GM19043 (cell line): ENCODE data around the gene SEZ6L.
"Not testable (repeated sequence)": the region's sequence is repeated elsewhere in the genome, so short reads cannot be mapped to it uniquely, and the experiment has no call there.

Experiments used
- ATAC-seq: cut with Tn5 transposase; IDR thresholded peaks from one replicate; pipeline ENCODE4 v1.9.1; 2021; ENCODE audit warnings: low read depth; ENCODE audit not compliant: unreplicated experiment

The SEZ6L gene

DNA sequence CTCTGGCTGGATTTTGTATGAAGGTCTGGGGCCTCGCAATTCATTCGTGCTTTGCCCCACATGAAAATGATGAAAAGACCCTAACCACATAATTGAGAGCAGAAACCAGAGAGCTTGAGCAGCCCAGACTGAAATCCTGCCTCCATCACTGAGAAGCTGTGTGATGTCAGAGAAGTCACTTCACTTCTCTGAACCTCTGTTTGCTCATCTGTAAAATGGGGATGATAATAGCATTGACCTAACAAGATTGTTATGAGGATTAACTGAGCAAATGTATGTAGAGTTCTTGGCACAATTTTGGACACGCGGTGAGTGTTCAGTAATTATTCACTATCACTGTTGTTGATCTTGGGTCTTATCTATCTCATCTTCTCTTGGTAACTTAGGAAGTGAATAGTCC lies 203.6 kb downstream of the SEZ6L start:
- no peak for ATAC-seq

DNA sequence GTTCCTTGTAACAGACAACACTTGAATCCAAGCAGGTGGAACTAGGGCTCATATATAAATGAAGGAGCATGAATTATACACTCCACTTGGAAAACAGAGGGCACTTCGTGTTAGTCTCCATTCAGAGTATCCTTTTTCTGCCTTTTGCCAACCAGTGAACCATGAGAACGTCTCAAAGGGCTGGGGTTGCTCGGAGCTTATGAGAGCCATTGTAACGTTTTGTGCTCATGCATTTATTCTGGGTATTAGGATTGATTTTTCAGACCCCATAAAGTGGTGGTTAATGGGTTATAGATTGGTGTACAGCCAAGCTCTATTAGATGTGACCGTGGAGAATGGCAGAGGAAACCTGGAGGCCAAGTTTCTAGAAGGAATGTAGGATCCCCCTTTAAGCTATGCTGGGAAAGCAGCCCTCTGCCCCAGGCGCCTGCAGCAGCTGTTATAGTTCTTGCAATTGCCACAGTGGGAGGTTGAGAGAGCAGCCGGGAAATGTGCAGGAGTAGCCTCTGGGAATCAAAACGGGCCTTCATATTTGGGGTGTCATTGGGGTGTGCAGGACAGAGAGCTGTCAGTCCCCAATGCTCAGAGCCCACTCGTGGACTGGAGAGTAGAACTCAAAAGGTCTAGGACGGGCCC lies 205.2 kb downstream of the SEZ6L start:
- no peak for ATAC-seq

DNA sequence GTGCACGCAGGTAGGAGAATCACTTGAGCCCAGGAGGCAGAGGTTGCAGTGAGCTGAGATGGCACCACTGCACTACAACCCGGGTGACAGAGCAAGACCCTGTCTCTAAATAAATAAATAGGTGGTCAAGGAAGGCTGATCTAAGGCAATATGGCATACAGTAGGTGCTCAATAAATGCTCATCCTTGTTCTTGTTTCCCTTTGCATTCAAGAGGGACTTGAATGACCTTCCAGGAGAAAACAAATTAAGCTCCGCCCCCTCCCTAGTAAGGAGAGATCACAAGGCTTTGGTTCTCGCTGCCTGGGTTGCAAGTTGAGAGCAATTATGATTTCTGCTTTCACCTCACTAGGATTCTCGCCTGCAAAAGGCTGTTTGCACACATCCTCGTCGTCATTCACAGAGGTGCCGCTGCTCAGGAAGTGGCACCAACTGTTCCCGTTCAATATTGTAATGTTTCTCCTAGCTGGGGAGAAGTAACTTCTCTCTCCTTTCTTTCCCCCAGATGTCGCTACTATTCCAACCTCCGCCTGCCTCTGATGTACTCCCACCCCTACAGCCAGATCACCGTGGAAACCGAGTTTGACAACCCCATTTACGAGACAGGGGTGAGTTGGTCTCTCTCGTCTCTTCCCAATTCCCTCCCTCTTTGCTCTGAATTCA lies 208.0 kb downstream of the SEZ6L start:
- ATAC-seq: no peak

DNA sequence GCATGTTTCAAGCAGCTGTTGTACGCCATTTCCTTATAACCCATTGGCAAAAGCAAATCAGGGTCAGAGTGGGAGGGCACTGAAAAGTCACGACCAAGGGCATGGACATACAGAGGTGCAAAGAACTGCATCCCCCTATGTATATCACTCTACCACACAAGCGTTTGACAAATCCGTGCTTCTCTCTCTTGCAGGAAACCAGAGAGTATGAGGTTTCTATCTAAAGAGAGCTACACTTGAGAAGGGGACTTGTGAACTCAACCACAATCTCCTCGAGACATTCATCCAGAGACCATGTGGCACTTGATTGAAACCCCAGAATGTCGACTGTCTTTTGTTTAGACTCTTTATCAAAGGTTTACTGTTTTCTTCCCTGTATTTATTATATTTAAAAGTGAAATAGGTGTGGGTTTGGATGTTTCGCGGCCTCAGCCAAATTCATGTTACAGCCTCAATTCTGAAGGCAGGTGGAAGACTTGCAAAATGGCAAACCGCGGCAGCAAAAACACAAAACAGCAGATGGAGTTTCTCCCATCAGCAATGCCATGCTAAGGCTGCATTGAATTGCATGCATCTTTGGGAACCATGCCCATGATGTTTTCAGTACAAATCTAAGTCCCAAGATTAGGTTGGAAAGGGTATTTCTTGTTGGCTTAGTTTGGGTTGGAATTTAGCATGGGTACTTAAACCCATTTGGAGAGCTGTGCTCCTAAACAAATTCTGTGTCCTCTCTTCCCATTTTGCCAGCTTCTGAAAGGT lies 211.0 kb downstream of the SEZ6L start:
- ATAC-seq: no peak

DNA sequence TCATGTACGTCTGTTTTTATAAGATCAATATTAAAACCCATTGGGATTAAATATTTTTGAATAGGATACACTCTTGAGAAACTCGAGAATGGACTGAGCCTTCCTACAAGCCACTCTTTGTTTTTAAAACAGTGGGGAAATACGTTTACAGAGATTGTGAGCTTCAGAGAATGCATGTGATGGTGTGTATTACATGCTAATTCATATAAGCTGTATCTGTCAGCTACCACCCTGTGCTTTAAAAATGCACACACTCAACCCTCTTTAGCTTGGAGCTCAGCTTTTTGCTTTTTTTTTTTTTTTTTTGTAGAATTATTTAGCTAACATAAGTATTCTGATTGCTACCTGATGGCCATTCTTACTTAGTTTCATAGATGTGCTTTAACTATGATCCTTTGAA lies 213.5 kb downstream of the SEZ6L start:
- ATAC-seq: no peak

DNA sequence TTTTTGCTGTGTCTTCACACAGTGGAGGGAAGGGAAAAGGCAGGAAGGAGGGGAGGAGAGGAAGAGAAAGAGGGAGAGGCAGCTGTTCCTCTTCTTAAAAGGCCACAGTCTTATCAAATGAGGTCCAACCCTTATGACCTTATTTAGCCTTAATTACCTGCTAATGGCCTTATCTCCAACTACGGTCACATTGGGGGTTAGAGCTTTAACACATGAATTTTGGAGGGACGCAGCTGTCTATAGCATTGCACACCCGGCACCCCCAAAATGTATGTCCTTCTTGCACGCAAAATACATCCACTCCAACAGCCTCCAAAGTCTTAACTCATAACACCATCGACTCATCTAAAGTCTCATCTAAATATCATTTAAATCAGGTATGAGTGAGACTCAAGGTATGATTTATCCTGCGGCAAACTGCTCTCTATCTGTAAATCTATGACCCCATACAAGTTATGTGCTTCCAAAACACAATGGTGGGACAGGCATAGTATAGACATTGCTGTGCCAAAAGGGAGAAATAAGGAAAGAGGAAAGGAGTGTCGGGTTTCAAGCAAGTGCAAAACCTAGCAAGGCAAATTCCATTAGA lies 214.8 kb downstream of the SEZ6L start:
- ATAC-seq: no peak

DNA sequence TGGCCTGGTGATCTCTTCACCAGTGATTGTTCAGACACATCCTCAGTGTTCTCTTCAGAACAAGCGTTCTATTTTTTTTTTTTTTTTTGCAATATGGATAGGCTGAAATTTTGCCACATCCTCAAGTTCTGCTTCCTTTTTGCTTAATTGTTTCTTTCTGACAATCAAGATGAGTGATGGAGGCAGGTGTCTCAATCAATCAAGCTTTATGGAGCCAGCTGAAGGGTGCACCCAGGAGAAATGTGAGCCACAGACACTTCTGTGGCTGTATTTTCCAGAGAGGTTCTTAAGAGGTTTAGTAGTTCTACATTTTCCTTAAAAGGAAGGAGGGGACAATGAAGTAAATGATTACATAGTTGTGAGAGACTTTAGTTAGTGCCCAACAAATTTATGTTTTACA lies 215.9 kb downstream of the SEZ6L start:
- ATAC-seq: no peak

DNA sequence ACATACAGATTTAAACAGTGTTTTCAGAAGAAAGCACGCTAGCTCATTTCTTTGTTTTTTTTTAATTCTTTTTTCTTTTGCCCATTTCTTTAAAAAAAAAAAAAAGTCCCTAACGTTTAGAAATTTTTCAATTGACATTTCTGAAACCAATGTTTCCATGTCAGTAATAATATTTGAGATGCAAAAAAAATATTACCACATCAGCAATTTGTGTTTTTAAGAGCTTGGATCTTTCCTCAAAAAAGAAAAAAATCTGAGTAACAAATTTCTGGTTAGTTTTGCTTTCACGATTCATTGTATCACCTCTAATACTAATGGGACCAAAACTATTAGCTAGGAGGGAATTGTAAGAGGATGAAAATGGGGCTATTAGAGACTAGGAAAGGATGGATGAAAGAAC lies 219.9 kb downstream of the SEZ6L start:
- ATAC-seq: no peak

DNA sequence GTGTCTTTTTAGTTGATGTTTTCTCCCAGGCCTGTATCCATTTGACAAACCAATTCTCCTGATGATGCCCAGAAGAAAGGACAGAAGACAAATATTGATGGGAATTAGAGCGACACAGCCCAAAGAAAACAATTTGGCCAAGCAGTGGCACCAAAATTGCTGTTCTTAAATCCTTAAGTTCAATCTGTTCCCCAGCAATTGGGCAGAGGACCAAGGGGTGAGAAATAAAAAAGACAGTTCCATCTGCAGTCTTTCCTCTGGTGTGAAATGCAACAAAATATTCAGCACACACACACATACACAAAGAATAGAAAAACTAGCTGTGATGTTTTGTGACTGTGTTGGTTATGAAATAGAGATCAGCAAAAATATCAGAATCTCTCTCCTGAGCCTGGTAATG lies 221.8 kb downstream of the SEZ6L start:
- ATAC-seq: no peak

DNA sequence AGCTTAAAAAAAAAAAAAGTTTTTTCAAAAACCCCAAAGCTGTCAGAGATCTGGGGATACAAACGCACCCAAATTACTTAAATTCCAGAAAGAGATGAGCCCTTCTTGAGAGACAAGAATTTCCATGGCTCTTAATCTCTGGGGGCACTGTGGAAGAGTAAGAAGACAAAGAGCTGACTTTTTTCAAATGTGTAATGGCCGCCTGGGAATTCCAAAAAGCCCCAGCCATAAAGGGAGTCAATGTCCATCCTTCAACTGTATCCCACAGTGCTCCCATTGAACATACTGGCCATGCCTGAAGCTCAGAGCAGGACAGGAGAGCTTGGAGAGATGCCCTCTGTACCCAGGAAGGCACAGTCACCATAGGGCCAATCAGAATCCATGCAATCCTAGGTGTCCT lies 222.4 kb downstream of the SEZ6L start:
- ATAC-seq: no peak

DNA sequence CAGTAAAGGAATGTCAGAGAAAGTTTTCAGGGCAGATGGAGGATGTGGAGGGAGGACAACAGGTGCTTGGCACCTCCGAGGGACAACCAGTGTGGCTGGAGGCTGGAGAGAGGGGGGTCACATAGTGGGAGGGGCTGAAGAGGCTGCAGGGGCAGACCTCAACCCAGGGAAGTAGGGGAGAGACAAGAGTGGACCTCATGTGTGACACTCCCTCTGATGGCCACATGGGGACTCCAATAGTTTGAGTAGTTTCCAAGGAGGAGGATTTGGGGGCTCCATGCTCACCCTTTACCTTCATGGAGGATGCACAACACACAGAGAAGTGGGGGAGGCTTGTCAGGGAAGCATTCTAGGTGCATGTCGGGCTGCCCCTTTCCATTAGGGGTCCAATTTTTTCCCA lies 224.7 kb downstream of the SEZ6L start:
- ATAC-seq: no peak

DNA sequence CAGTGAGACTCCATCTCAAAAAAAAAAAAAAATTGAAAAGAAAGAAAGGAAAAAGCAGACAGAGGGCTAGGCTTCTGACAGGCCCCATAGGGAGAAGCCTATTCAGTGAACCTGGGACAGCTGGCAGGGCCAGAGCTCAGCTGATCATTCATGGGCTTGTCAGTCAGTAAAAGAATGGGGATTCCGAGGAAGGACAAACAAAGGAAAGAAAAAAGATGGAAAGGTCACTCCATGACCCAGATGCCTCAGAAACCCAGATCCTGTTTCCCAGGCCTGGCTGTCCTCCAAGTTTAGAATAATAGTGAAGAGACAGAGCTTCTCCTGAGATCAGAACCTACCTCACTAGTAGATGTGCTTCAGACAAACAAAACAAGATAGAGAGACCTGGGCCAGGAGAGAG lies 225.5 kb downstream of the SEZ6L start:
- no peak for ATAC-seq

DNA sequence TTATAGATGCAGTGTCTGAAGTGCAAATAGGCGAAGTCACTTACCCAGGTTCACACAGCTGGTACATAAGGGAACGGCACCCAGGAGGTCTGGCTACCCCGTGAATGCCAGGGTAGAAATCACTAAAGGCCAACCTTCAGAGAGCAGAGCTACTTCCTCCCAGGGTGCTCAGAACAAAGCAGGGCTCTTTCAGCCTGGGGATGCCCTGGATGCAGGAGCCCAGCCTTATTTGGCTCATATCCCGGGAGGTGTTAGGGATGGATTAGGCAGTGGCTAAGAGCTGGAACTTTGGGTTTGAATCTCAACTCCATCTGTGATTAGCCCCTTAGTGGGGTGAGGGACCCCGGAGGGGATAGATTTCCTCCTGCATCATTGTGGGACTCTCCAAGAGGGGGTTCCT lies 226.7 kb downstream of the SEZ6L start:
- ATAC-seq: no peak

DNA sequence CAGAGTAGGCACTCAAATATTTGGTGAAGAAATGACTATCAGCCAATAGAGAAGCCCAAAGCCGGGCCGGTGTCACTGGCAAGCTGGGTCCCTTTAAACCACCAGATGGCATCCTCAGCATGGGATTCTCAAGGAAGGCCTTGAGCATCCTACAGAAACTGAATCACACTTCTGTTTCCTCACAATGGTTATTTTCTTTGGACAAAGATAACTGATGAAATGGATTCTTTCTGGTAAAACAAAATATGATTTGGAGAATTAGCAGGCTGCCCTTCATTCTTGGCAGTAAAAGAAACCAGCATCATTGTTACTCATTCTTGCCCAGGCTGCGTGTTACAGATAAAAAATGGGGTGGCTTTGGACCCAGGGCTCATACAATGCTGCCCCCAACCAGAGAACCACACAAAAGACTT lies 229.5 kb downstream of the SEZ6L start:
- no peak for ATAC-seq

DNA sequence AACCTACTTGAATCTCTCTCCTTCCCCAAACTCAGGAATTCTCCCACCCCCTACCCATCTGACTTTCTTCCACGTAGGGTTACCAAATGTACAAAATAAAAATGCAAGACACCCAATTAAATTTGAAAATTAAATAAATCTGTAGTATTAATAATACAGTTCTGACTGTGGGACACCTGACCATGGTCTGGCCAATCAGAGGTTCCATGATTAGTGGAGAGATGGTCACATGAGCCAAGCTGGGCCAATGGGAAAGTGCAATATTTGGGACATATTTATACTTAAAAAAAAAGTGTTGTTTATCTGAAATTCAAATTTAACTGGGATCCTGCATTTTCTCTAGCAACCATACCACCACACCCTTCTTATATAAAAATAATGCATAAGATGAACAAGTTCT lies 230.0 kb downstream of the SEZ6L start:
- no peak for ATAC-seq

DNA sequence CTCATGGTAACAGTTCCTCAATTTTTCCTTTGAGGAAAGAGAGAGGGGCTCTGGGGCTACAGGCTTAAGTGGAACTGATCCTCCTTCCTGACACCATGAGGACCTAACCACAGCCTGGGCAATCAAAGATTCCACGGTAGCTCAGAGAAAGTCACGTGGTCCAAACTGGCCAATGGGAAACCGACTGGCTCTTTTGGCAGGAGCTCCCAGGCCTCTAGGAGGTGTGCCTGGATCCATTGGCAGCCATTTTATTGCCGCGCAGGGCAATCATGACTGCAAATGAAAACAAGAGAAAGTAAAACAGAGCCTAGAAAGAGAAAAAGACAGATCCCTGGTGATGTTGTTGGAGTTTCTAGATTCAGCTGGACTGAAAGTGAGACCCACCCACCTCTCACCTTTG lies 232.5 kb downstream of the SEZ6L start:
- ATAC-seq: no peak

DNA sequence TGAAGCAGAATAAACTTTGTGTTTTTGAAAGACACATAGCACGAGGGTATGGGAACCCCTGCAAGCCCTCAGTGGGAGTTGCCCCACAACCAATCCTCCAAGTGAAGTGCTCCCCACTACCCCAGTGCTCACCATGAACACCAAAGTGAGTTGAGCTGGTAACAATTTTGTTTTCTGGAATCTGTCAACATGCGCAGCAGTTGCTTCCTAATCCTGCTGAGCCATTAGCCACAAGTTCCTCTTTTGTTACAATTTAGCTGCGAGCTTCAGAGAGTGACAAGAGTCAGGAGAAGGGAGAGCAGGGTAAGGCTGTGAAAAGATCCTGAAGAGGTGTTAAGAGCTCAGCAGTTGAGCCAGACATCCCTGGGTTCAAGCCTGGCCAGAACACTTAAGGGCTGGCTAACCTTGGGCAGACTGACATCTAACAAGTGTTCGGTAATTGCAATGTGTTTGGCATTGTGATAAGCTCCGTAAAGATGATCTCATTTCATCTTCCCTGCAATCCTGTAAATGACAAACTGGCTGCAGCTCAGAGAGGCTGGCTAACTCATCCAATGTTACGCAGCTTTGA lies 235.7 kb downstream of the SEZ6L start:
- no peak for ATAC-seq

DNA sequence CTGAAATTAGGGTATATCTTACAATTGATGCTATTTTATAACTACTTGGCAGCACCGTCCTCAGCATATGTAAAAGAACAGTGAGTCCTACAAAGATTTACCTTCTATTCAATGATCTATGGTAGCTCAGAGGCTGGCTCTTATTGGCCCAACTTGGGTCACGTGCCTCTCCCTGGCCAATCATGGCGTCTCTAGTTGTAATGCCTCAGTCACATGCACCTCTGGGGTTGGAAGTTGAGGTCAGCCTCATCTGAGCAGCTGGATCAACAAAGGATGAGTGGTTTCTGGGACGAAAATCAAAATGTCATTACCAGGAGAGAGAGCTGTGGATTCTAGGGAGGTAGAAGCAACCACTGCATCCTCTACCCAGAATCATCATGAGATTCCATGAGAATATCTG lies 236.9 kb downstream of the SEZ6L start:
- ATAC-seq: no peak

DNA sequence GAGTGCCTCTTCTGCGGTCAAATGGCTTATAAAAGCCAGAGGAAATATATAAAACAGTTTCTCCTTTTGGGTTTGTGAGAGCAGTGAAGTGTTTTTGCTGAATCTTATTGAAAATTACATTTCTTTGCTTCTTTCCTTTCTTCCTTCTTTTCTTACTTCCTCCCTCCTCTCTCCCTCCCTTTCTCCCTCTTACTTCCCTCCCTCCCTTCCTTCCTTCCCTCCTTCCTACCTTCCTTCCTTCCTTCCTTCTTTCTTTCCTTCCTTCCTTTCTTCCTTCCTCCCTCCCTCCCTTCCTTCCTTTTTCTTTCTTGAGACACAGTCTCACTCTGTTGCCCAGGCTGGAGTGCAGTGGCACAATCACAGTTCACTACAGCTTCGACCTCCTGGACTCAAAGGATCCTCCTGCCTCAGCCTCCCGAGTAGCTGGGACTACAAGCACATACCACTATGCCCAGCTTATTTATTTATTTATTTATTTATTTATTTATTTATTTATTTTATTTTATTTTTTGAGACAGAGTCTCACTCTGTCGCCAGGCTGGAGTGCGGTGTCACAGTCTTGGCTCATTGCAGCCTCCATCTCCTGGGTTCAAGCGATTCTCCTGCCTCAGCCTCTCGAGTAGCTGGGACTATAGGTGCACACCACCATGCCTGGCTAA lies 239.4 kb downstream of the SEZ6L start:
- ATAC-seq: not testable (repeated sequence)

DNA sequence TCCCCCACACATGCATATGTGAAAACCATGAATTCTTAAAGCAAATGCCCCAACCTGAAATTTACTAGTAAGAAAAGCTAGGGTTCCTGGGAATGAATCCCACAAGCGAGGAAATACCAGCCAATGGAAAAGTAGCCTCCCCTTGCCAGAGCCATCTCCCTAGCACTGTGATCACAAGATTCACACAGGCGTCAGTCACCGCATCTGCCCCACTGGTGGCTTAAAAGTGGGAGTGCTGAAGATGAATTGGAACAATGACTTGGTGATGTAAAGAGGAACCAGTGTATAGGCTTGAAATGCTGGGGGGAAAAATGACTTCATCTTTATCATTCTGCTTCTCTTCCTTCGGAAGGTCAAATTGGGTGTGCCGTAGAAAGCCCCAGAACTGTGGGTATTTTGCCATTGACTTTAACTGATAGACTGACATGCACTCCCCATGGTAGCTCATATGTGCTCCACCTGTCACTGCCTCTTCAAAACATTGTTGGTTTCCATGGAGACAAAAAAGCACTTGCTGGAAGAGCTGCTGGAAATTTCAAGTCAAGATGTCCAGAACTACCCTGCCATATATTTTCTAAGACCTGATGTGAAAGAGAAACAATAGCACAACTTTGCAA lies 240.6 kb downstream of the SEZ6L start:
- no peak for ATAC-seq
